ENCODE measurements around the gene KIRREL2.

The KIRREL2 gene

GRCh38 chr19:35852029-35852780, 4.5 kb upstream of the KIRREL2 start, which contains the start of gene NPHS1:
Gene NPHS1 (minus strand): TSS chr19:35852504. CDS start chr19:35851837, 667 bp downstream.
- TF ChIP-seq CTCF (conservative IDR thresholded peaks at IDR 0.05; ENCODE audit: low read length) = no peak
- H3K4me3 ChIP-seq (ENCODE audit: low read length) = no peak within 1 kb of the TSS
- no peak for DNase-seq (ENCODE audit: low read depth)

- no peak overlapping the region for H3K4me3 ChIP-seq (ENCODE audit: low read length)
- TF ChIP-seq CTCF (conservative IDR thresholded peaks at IDR 0.05; ENCODE audit: low read length) = no peak
- DNase-seq (ENCODE audit: low read depth) = no peak
Observed at GRCh38 chr19:35853038-35853756, 3.5 kb upstream of the KIRREL2 start.

- no peak for TF ChIP-seq CTCF (conservative IDR thresholded peaks at IDR 0.05; ENCODE audit: low read length)
- H3K4me3 ChIP-seq (ENCODE audit: low read length) = no peak overlapping the region
- DNase-seq (ENCODE audit: low read depth) = no peak
Observed at GRCh38 chr19:35858311-35858710, 1.6 kb downstream of the KIRREL2 start.

- no peak overlapping the region for H3K4me3 ChIP-seq (ENCODE audit: low read length)
- TF ChIP-seq CTCF (conservative IDR thresholded peaks at IDR 0.05; ENCODE audit: low read length) = no peak
- no peak for DNase-seq (ENCODE audit: low read depth)
Observed at GRCh38 chr19:35859414-35859813, 2.7 kb downstream of the KIRREL2 start.

GRCh38 chr19:35860436-35860817, 3.7 kb downstream of the KIRREL2 start:
- H3K4me3 ChIP-seq (ENCODE audit: low read length) = no peak overlapping the region
- no peak for TF ChIP-seq CTCF (conservative IDR thresholded peaks at IDR 0.05; ENCODE audit: low read length)

GRCh38 chr19:35860818-35861639, 4.3 kb downstream of the KIRREL2 start:
- H3K4me3 ChIP-seq (ENCODE audit: low read length) = no peak overlapping the region
- TF ChIP-seq CTCF (conservative IDR thresholded peaks at IDR 0.05; ENCODE audit: low read length) = no peak
- DNase-seq (ENCODE audit: low read depth) = no peak

More at GRCh38 chr19:35860436-35860817, 3.7 kb downstream of the KIRREL2 start:
- no peak for DNase-seq (ENCODE audit: low read depth)
